UCSD-AML1 (cell line): ENCODE data around the gene GTF2A2.
"Not testable (repeated sequence)": the region's sequence is repeated elsewhere in the genome, so short reads cannot be mapped to it uniquely, and the experiment has no call there.

Experiments
- DNase-seq: peaks from one replicate; lab custom pipeline; 2025; ENCODE audit not compliant: unreplicated experiment; lab: John Stamatoyannopoulos, UW

The GTF2A2 gene

GRCh38 chr15:59656897-59657634, at the start of gene GTF2A2:
GTF2A2 (minus strand) TSS chr15:59657515; CDS start chr15:59652277, 5,238 bp downstream.
- DNase-seq: peak; percentile 98

DNA sequence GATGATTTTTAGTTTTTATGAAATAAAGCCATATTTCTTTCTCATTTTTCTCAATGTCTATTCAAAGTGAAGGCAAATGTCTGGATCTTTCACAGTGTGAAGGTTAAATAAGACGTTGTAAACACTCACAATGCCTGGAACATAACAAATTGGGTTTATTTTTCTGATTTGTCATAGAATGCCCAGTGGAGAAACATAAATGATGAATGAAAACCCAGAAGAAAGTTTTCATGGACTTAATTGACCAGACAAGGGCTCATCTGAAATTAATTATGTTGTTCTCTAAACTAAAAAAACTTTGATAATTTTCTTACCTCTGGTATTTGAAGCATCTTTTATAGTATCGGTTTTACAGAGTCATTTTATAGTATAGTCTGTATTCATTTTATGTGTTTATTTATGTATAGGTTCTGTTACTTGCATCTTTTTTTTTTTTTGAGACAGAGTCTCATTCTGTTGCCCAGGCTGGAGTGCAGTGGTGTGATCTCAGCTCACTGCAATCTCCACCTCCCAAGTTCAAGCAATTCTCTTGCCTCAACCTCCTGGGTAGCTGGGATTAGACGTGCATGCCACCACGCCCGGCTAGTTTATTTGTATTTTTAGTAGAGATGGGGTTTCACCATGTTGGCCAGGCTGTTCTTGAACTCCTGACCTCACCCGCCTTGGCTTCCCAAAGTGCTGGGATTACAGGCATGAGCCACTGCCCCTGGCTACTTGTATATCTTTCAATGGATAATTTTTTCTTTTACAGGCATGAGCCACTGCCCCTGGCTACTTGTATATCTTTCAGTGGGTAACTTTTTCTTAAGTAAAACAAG, 46.9 kb upstream of the GTF2A2 start:
- DNase-seq: no peak

DNA sequence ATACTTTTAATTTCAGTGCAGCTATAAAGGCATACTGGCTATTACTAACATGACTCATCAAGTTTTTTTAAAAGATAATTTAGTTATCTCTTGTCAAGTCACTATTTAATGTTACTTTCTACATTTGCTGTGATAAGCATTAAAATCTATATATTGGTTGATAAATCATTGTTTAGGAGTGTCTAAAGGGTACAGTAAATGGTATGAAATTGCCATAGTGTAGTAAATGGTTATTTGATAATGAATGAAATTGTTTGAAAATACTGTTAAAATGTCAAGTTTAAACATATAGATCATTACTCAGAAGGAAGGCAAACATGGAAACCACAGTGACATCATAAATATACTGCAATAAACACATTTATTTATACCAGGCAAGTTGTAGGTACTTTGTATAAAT, 45.0 kb upstream of the GTF2A2 start:
- no peak for DNase-seq

GRCh38 chr15:59701880-59702279, 44.6 kb upstream of the GTF2A2 start:
- DNase-seq: no peak

DNA sequence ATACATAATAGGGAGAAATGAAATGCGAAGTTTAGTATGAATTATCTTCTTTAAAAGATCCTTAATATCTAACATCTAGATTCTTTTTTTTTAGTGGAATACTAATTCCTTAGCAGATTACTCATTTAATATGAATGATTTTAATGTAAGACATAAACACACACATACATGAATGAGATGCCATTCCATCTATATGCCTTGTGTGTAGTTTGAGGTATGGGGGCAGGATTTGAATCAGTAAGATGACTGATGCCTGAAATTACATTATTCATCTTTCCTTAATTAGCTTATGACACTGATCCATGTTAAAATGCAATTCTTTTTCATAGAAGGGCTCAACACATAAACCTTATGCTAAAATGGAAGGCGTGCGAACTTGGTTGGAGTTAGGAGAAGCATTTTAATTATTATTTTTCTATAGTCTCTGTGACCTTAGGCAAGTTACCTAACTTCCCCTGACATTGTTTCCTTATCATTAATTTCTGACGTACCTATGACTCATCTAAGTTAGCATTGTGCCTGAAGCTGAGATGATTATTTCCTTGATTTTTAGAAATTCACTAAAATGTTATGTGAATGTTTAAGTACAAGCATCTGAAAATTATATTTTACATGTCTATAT, 42.6 kb upstream of the GTF2A2 start:
- no peak for DNase-seq

DNA sequence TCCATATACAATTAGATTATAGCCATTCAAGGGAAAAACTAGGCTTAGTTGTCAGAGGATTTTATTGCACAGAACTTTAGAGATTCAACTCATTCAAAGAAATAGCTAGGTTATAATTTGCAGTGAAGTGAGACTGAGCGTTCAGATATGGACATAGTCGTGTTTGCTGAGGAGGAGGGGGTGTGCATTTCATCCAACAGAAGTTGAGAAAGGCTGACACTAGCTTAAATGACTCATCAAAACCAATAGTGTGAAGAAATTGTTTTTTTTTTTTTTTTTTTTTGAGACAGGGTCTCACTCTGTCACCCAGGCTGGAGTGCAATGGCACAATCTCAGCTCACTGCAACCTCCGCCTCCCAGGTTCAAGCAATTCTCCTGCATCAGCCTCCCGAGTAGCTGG, 40.8 kb upstream of the GTF2A2 start:
- DNase-seq: not testable (repeated sequence)

DNA sequence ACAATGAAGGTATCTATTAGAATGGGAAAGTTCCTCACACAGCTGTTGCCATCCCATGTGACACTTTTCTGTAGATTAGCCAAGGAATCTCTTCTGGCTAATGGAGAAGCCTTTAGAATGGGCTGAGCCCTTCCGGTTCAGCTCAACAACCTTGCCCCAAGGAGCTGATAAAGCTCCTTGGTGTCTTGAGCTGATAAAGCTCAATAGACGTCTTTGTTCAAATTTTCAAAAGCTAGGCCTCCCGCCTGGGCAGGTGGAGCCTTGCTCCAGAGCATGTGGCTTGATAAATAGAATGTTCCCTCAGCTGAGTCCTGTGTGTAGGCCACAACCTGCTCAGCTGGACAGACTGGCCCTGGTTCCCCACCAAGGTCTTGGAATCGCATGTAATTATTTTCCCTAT, 39.0 kb upstream of the GTF2A2 start:
- no peak for DNase-seq

DNA sequence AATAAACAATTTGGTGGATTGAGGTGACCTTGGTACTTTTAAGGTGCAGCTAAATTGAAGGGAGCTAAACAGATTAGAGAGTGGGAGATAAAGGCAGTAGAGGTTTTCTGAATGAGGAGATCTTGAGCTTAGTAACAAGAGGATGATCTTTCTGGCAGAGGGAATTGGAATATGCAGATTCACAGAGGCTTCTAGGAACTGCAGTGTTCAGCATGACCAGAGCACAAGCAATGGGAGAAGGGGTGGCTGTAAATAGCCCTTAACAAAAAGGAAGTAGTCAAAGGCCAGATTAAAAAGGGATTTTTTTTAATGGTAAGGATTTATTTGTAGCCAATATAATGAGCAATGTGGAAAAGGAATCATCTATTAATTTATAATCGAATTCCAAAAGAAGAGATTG, 37.5 kb upstream of the GTF2A2 start:
- no peak for DNase-seq

DNA sequence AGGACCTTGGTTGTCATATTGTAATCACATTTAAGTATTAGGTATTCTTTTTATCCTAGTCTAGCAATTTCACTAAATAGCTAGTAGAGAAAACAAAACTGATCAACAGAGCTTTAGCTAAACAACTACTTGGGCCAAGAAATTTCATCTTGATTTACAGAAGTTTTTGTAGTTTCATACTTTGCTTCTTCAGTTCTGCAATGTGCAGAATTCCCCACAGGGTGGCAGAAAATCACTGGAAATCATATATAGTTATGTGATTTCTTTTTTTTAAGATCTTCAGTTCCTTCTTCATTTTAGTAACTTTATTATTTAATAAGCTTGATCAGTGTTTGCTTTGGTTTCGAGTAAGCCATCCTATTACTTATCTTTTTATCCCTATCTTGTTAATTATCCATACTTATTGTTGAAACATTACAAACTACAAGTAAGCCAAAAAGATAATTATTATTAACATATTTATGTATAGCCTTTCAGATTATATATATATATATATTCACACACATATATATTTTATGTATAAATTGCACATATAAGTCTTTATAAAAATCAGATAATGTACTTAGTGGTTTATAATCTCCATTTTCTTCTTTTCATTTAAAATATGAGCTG, 34.0 kb upstream of the GTF2A2 start:
- DNase-seq: no peak

- peak; percentile 85 for DNase-seq
Measured at GRCh38 chr15:59689626-59690236, 32.4 kb upstream of the GTF2A2 start.

- peak; percentile 99 for DNase-seq
Measured at GRCh38 chr15:59688782-59689625, 31.7 kb upstream of the GTF2A2 start, which contains the start of gene BNIP2. BNIP2 (minus strand) TSS chr15:59689320; CDS start chr15:59682457, 6,863 bp downstream.

- no peak for DNase-seq
Measured at GRCh38 chr15:59688423-59688781, 31.1 kb upstream of the GTF2A2 start.

DNA sequence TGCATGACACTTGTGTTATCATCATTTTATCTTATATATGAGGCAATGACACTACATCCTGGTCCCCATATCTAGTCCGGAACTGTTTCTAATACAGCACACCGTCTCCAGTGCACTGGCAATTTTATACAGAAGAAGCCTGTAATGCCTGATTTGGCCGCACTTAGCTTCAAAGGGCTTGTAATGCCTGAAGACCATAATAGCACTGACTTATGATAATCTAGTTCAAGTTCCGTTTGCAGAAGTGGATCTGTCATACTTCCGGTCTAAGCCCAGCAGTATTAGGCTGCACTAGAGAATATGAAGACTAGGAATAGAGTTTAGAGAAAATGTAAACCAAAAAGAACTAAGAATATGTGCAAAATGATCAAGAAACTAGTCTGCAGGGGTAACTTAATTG, 30.5 kb upstream of the GTF2A2 start:
- peak; percentile 20 for DNase-seq

GRCh38 chr15:59686389-59686788, 29.1 kb upstream of the GTF2A2 start:
- peak; percentile 11 for DNase-seq

DNA sequence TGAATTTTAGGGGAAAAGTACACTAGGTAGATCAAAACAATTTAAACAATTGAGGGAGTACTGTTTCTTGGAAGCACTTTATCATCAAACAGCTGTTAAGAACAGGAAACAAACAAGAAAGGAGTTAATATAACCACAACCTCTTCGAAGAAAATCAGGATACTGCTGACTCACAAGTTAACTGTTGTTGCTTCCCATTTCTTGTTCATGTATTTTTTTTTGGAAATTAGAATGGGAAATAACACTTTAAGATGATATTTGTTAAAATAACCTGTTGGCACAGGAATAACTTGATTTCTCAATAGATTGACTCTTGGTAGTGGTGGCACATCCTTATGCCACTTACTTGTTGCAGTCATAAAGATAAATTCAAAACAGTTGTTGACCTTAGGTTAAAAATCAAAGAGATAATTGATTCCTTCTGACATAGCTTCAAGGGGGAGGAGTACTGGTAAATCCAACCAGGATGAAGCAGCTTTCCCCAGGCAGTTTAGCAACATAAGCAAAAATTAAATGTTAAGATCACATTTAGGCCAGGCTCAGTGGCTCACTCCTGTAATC, 28.5 kb upstream of the GTF2A2 start:
- no peak for DNase-seq

GRCh38 chr15:59680870-59681269, 23.6 kb upstream of the GTF2A2 start:
- DNase-seq: no peak

DNA sequence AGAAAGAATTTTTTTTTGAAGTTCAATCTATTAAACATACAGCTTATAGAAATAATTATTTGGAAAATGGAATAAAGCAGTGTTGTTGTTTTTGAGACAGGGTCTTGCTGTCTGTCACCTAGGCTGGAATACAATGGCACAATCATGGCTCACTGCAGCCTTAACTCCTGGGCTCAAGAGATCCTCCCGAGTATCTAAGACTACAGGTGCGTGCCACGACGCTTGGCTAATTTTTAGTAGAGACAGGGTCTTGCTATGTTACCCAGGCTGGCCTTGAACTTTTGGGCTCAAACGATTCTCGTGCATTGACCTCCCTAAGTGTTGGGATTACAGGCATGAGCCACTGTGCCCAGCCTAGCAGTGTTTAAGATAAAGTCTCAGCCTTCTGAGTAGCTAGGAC, 23.0 kb upstream of the GTF2A2 start:
- no peak for DNase-seq

- no peak for DNase-seq
Measured at GRCh38 chr15:59678620-59679019, 21.3 kb upstream of the GTF2A2 start.

DNA sequence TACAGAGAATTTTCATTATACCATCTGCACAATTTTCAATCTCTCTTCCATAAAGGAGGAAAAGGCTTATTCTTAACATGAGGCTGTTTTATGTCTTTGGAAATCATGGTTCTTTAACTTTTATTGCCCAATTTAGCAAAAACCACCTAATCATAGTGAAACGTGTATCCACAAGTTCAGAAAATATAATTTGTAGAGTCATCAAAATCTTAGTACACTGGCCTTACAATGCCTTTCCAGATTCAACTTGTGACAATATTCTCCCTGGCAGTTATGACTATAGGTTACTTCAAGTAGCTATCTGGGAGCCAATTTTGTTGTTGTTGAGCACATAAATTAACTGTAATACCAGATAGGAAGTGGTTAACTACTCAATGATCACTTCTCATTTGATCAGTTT, 20.9 kb upstream of the GTF2A2 start:
- no peak for DNase-seq

DNA sequence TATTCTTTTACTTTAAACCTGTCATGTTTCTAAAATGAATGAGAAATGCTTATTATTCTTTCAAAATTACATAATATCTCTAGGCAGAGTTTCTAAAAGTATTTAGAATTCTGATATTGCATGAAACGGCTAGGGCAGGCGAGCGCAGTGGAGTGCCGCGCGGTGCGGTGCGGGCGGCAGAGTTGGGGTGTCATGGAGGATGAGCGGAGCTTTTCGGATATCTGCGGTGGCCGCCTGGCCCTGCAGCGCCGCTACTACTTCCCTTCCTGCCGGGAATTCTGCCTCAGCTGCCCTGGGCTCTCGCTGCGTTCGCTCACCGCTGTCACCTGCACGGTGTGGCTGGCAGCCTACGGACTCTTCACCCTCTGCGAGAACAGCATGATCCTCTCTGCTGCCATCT, 19.2 kb upstream of the GTF2A2 start:
- no peak for DNase-seq
